ENCODE measurements around the gene STRIT1. TPM values are rescaled to one million over a fixed set of nuclear protein-coding genes. Genes with fewer than 3 reads are reported as not detected.

The STRIT1 gene
- polyA plus RNA-seq, 2 of the 4 experiments (the other 2 are of a cell fraction) = not detected

- no peak overlapping the region for H3K4me2 ChIP-seq
- no peak for DNase-seq (ENCODE audit: low read depth in 1 of 2, low spot score in 1 of 2)
- no peaks in the 10 kb centered on the region for H3K9me3 ChIP-seq
- WGBS (ENCODE audit: missing lambda C conversion rate) = 69% methylated on average over 2 of the region's 2 CpGs
- ChIA-PET CTCF (no interaction called here), POLR2A (no interaction called here)
- no peaks in the 10 kb centered on the region for H3K4me1 ChIP-seq
- no peak for ATAC-seq
- FAIRE-seq = no peak
- H3K27ac ChIP-seq = no peak overlapping the region
- H3K4me3 ChIP-seq = no peak overlapping the region
- TF ChIP-seq E2F6 (IDR thresholded peaks at IDR 0.05; ENCODE audit: borderline replicate concordance, low read depth) = no peak
- no peak for TF ChIP-seq CBX2 (IDR thresholded peaks at IDR 0.05; ENCODE audit: borderline replicate concordance, low read depth)
- TF ChIP-seq, protein P1, sequence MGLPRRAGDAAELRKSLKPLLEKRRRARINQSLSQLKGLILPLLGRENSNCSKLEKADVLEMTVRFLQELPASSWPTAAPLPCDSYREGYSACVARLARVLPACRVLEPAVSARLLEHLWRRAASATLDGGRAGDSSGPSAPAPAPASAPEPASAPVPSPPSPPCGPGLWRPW (IDR thresholded peaks at IDR 0.05) = no peak
- TF ChIP-seq SMC3 (IDR thresholded peaks at IDR 0.05) = no peak
- no peak for TF ChIP-seq BCL3 (IDR thresholded peaks at IDR 0.05)
- TF ChIP-seq JUNB (IDR thresholded peaks at IDR 0.05) = no peak
- TF ChIP-seq EHMT2 (IDR thresholded peaks at IDR 0.05; ENCODE audit: low read depth) = no peak
- TF ChIP-seq NFE2L2 (conservative IDR thresholded peaks at IDR 0.05; ENCODE audit: low read length) = no peak
- TF ChIP-seq JUN (IDR thresholded peaks at IDR 0.05) = no peak
- TF ChIP-seq, protein P2, sequence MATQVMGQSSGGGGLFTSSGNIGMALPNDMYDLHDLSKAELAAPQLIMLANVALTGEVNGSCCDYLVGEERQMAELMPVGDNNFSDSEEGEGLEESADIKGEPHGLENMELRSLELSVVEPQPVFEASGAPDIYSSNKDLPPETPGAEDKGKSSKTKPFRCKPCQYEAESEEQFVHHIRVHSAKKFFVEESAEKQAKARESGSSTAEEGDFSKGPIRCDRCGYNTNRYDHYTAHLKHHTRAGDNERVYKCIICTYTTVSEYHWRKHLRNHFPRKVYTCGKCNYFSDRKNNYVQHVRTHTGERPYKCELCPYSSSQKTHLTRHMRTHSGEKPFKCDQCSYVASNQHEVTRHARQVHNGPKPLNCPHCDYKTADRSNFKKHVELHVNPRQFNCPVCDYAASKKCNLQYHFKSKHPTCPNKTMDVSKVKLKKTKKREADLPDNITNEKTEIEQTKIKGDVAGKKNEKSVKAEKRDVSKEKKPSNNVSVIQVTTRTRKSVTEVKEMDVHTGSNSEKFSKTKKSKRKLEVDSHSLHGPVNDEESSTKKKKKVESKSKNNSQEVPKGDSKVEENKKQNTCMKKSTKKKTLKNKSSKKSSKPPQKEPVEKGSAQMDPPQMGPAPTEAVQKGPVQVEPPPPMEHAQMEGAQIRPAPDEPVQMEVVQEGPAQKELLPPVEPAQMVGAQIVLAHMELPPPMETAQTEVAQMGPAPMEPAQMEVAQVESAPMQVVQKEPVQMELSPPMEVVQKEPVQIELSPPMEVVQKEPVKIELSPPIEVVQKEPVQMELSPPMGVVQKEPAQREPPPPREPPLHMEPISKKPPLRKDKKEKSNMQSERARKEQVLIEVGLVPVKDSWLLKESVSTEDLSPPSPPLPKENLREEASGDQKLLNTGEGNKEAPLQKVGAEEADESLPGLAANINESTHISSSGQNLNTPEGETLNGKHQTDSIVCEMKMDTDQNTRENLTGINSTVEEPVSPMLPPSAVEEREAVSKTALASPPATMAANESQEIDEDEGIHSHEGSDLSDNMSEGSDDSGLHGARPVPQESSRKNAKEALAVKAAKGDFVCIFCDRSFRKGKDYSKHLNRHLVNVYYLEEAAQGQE (IDR thresholded peaks at IDR 0.05) = no peak
- no peak for TF ChIP-seq HOXA7 (CRISPR knock-in tag; IDR thresholded peaks at IDR 0.05)
- no peak for TF ChIP-seq RNF2 (IDR thresholded peaks at IDR 0.05; ENCODE audit: borderline replicate concordance, low read depth)
- no peak for TF ChIP-seq CHD4 (IDR thresholded peaks at IDR 0.05; ENCODE audit: borderline replicate concordance)
- TF ChIP-seq POLR2A (IDR thresholded peaks at IDR 0.05; ENCODE audit: low read length) = no peak
- TF ChIP-seq ZC3H11A (IDR thresholded peaks at IDR 0.05) = no peak
- TF ChIP-seq, protein P3, sequence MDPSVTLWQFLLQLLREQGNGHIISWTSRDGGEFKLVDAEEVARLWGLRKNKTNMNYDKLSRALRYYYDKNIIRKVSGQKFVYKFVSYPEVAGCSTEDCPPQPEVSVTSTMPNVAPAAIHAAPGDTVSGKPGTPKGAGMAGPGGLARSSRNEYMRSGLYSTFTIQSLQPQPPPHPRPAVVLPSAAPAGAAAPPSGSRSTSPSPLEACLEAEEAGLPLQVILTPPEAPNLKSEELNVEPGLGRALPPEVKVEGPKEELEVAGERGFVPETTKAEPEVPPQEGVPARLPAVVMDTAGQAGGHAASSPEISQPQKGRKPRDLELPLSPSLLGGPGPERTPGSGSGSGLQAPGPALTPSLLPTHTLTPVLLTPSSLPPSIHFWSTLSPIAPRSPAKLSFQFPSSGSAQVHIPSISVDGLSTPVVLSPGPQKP (IDR thresholded peaks at IDR 0.05; ENCODE audit: low read depth, low read length) = no peak
Observed at GRCh38 chr3:155313916-155314315, 20.4 kb upstream of the STRIT1 start.

DNA sequence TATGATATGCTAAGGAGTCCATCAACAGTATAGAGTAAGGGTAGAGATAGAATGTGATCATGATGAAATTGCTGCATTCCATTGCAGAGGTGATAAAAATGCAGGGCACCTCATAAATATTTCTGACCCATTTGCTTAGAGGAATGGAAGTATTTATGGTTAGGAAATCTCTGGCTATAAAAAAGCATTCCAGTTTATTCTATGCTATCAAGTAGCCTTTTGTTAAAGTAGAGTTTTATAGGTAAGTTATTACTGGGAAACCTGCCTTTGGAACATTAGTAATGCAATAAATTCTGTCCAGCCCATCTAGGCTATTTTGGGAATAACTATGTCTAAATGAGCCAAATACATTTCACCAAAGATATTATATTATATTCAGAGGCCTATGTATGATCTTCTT, 19.8 kb upstream of the STRIT1 start:
- CTCF ChIA-PET = no interaction called here
- H3K4me3 ChIP-seq = no peak overlapping the region
- H3K27ac ChIP-seq = no peak overlapping the region
- FAIRE-seq (no peak), ATAC-seq (no peak), DNase-seq (ENCODE audit: low read depth in 1 of 2, low spot score in 1 of 2) (no peak)
- H3K9me3 ChIP-seq = no peaks in the 10 kb centered on the region
- H3K4me1 ChIP-seq = no peaks in the 10 kb centered on the region
- POLR2A ChIA-PET = no interaction called here
- no peak for TF ChIP-seq RCOR1 (IDR thresholded peaks at IDR 0.05; ENCODE audit: low read depth, low read length)
- no peak for TF ChIP-seq POLR2AphosphoS2 (conservative IDR thresholded peaks at IDR 0.05; ENCODE audit: low read length)
- no peak for TF ChIP-seq HOXB5 (CRISPR knock-in tag; IDR thresholded peaks at IDR 0.05)
- TF ChIP-seq, protein P1 (IDR thresholded peaks at IDR 0.05) = no peak
- no peak for TF ChIP-seq NR3C1 (IDR thresholded peaks at IDR 0.05)
- no peak for TF ChIP-seq ESRRA (IDR thresholded peaks at IDR 0.05; ENCODE audit: borderline replicate concordance, low read length)
- TF ChIP-seq CHD2 (IDR thresholded peaks at IDR 0.05; ENCODE audit: low read length, partially characterized antibody) = no peak
- no peak for TF ChIP-seq MAZ (IDR thresholded peaks at IDR 0.05; ENCODE audit: borderline replicate concordance, low read depth, low read length)
- no peak for TF ChIP-seq RAD21 (conservative IDR thresholded peaks at IDR 0.05 in 1 of 2, IDR thresholded peaks at IDR 0.05 in 1 of 2)
- no peak for TF ChIP-seq E2F6 (IDR thresholded peaks at IDR 0.05; ENCODE audit: borderline replicate concordance, low read depth)
- TF ChIP-seq KDM5A (IDR thresholded peaks at IDR 0.05) = no peak
- TF ChIP-seq CHD4 (IDR thresholded peaks at IDR 0.05; ENCODE audit: borderline replicate concordance) = no peak
- TF ChIP-seq RFX5 (IDR thresholded peaks at IDR 0.05) = no peak
- no peak for TF ChIP-seq FOSL2 (IDR thresholded peaks at IDR 0.05)
- TF ChIP-seq FOSL2 (CRISPR knock-in tag; IDR thresholded peaks at IDR 0.05) = no peak
- TF ChIP-seq ZFP36 (IDR thresholded peaks at IDR 0.05; ENCODE audit: borderline replicate concordance, partially characterized antibody) = no peak
- no peak overlapping the region for H3K4me2 ChIP-seq
